ENCODE results near the gene B4GALT5.

- TF ChIP-seq, protein P1, sequence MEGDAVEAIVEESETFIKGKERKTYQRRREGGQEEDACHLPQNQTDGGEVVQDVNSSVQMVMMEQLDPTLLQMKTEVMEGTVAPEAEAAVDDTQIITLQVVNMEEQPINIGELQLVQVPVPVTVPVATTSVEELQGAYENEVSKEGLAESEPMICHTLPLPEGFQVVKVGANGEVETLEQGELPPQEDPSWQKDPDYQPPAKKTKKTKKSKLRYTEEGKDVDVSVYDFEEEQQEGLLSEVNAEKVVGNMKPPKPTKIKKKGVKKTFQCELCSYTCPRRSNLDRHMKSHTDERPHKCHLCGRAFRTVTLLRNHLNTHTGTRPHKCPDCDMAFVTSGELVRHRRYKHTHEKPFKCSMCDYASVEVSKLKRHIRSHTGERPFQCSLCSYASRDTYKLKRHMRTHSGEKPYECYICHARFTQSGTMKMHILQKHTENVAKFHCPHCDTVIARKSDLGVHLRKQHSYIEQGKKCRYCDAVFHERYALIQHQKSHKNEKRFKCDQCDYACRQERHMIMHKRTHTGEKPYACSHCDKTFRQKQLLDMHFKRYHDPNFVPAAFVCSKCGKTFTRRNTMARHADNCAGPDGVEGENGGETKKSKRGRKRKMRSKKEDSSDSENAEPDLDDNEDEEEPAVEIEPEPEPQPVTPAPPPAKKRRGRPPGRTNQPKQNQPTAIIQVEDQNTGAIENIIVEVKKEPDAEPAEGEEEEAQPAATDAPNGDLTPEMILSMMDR (IDR thresholded peaks at IDR 0.05) = no peak
- TF ChIP-seq, protein P2, sequence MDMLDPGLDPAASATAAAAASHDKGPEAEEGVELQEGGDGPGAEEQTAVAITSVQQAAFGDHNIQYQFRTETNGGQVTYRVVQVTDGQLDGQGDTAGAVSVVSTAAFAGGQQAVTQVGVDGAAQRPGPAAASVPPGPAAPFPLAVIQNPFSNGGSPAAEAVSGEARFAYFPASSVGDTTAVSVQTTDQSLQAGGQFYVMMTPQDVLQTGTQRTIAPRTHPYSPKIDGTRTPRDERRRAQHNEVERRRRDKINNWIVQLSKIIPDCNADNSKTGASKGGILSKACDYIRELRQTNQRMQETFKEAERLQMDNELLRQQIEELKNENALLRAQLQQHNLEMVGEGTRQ (IDR thresholded peaks at IDR 0.05) = no peak
- no peak for TF ChIP-seq ZNF302 (CRISPR knock-in tag; IDR thresholded peaks at IDR 0.05)
- TF ChIP-seq PBX3 (IDR thresholded peaks at IDR 0.05) = no peak
- TF ChIP-seq BHLHE40 (IDR thresholded peaks at IDR 0.05; ENCODE audit: low read depth, low read length) = no peak
- no peak for TF ChIP-seq POLR2A (IDR thresholded peaks at IDR 0.05; ENCODE audit: low read length)
- no peak for TF ChIP-seq MYC (IDR thresholded peaks at IDR 0.05; ENCODE audit: borderline replicate concordance, low read length)
- no peak for TF ChIP-seq REST (IDR thresholded peaks at IDR 0.05)
- TF ChIP-seq, protein P3, sequence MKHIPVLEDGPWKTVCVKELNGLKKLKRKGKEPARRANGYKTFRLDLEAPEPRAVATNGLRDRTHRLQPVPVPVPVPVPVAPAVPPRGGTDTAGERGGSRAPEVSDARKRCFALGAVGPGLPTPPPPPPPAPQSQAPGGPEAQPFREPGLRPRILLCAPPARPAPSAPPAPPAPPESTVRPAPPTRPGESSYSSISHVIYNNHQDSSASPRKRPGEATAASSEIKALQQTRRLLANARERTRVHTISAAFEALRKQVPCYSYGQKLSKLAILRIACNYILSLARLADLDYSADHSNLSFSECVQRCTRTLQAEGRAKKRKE (CRISPR knock-in tag; IDR thresholded peaks at IDR 0.05; ENCODE audit: low read depth) = no peak
- no peak for TF ChIP-seq RAD21 (conservative IDR thresholded peaks at IDR 0.05 in 1 of 2, IDR thresholded peaks at IDR 0.05 in 1 of 2)
These were observed 23.6 kb upstream of the B4GALT5 start for GRCh38 chr20:49737260-49737659.

Data from A549 (cell line).